ENCODE results near the gene OARD1. TPM values are rescaled to one million over a fixed set of nuclear protein-coding genes. Genes with fewer than 3 reads are reported as not detected.

Gene OARD1
- total and polyA plus RNA-seq, 10 of the 15 experiments (the other 5 are each of a cell fraction or from before 2014, with no cell fraction given), result 19.0 to 63.5 (median 43.6) TPM

- SMC1A ChIA-PET (ENCODE audit: uncharacterized antibody, unreplicated experiment), result no interaction called here
- WGBS (ENCODE audit: insufficient coverage, insufficient replicate concordance, low lambda C conversion rate, missing lambda C conversion rate), result 95% methylated on average over 5 of the region's 5 CpGs
- CTCF ChIA-PET, result interaction anchor here (0.6 to 2.3 kb wide), 3 partner anchors 10 to 1725 kb away, joined by 3 to 10 read pairs (median 5); no protein-coding TSS in a partner anchor
These were observed 7.3 kb downstream of the OARD1 start for GRCh38 chr6:41064841-41065240.

More at GRCh38 chr6:41064841-41065240, 7.3 kb downstream of the OARD1 start:
- Histone ChIP-seq H3K4me3 (no peak overlapping the region), H3K4me2 (ENCODE audit: control insufficient read depth, insufficient read depth) (no peak overlapping the region), H2AFZ (ENCODE audit: control insufficient read depth, low read depth, low read length) (no peak overlapping the region), H3K9ac (ENCODE audit: control insufficient read depth, insufficient read depth, low read length) (no peak overlapping the region), H3K79me2 (ENCODE audit: control insufficient read depth, insufficient read depth, low read length) (no peaks in the 10 kb centered on the region), H3K27ac (ENCODE audit: control insufficient read depth, insufficient read depth) (no peak overlapping the region), H3K27me3 (replicated peaks in 1 of 2; ENCODE audit: control insufficient read depth in 2 of 2, insufficient read depth in 2 of 2, low read length in 1 of 2) (no peaks in the 10 kb centered on the region), H3K9me3 (replicated peaks; ENCODE audit: control insufficient read depth, insufficient read depth, low read length) (no peaks in the 10 kb centered on the region), H3K4me1 (ENCODE audit: control insufficient read depth, insufficient read depth, low read length) (no peaks in the 10 kb centered on the region), H3K36me3 (ENCODE audit: control insufficient read depth in 2 of 2, insufficient read depth in 2 of 2, low read length in 1 of 2) (peaks cover 0 to 10% of the 10 kb centered on the region in 2 experiments; a peak in 2 of 4 replicates), H4K20me1 (ENCODE audit: control insufficient read depth, insufficient read depth) (no peaks in the 10 kb centered on the region)
- ChIA-PET POLR2A (interaction anchor here (1.7 kb wide), 1 partner anchor 12 kb away, joined by 4 read pairs; no protein-coding TSS in a partner anchor), RAD21 (ENCODE audit: unreplicated experiment) (interaction anchor here (0.9 kb wide), 1 partner anchor 116 kb away, joined by 3 read pairs; no protein-coding TSS in a partner anchor)
- intact Hi-C loops (cut with micrococcal nuclease; ENCODE audit: unreplicated experiment) (no loop called here), in situ Hi-C loops (cut with MboI) (no loop called here)
- BruUV-seq (replicated peaks), result no TSS peak
- TF ChIP-seq JUND (IDR thresholded peaks at IDR 0.05; ENCODE audit: low read depth, low read length), result no peak
- no peak for TF ChIP-seq ZNF622 (IDR thresholded peaks at IDR 0.05)
- no peak for TF ChIP-seq BHLHE40 (IDR thresholded peaks at IDR 0.05; ENCODE audit: borderline replicate concordance in 1 of 2, low read depth in 2 of 2, low read length in 1 of 2)
- TF ChIP-seq BCL3 (IDR thresholded peaks at IDR 0.05; ENCODE audit: borderline replicate concordance, insufficient read depth, low read depth, low read length, poor library complexity, severe bottlenecking), result no peak
- TF ChIP-seq STAT3 (IDR thresholded peaks at IDR 0.05; ENCODE audit: low read depth, low read length), result no peak
- TF ChIP-seq KAT2A (conservative IDR thresholded peaks at IDR 0.05; ENCODE audit: control insufficient read depth, low read depth, low read length), result no peak
- TF ChIP-seq BCLAF1 (IDR thresholded peaks at IDR 0.05), result no peak
- no peak for TF ChIP-seq NKRF (conservative IDR thresholded peaks at IDR 0.05)
- no peak for TF ChIP-seq MTA2 (IDR thresholded peaks at IDR 0.05; ENCODE audit: low read depth)
- TF ChIP-seq NR2C2 (IDR thresholded peaks at IDR 0.05; ENCODE audit: borderline replicate concordance, control insufficient read depth, insufficient read length, low read depth), result no peak
- no peak for TF ChIP-seq CBX5 (IDR thresholded peaks at IDR 0.05; ENCODE audit: low read depth)
- ATAC-seq (no peak), FAIRE-seq (no peak), DNase-seq (ENCODE audit: low read depth, low spot score) (no peak)

Data from GM12878 (cell line).